Astrocyte (in vitro differentiated cells and primary cell): Measurements from ENCODE around the gene COQ10B.
"Not testable (repeated sequence)": the region's sequence is repeated elsewhere in the genome, so short reads cannot be mapped to it uniquely, and the experiment has no call there.

ENCODE experiments used
- CTCF ChIP-seq: IDR thresholded peaks from 2 replicates; pipeline ENCODE4 v1.5.1; 2011; ENCODE audit warnings: low read depth, mild to moderate bottlenecking, inconsistent platforms, low read length, moderate library complexity; ENCODE audit not compliant: insufficient read depth
- EZH2 ChIP-seq: IDR thresholded peaks from 2 replicates; pipeline ENCODE4 v1.6.1; 2012; ENCODE audit warnings: mild to moderate bottlenecking, low read length, inconsistent platforms; ENCODE audit not compliant: insufficient read depth

- TF ChIP-seq EZH2, CTCF: not testable (repeated sequence)
These were observed 20.8 kb upstream of the COQ10B start for GRCh38 chr2:197432527-197432926.
